Sigmoid colon (tissue), 7 donors: ENCODE results near the gene RAET1G. TPM values are rescaled to one million over a fixed set of nuclear protein-coding genes. Genes with fewer than 3 reads are reported as not detected.

Source experiments
- DNase-seq: peaks from one replicate; pipeline ENCODE4 v3.0.0-alpha.2; 2019
- H3K27ac ChIP-seq, 4 donors: fragments of 200-600 bp; sonication (generic); one replicate each; pipeline ENCODE4 v1.5.1; 2016 to 2019; ENCODE audit warnings: mild to moderate bottlenecking in 1 of 4
- H3K27me3 ChIP-seq, 3 donors: fragments of 200-600 bp; sonication (generic); one replicate each; pipeline ENCODE4 v1.5.1; 2019; ENCODE audit warnings: mild to moderate bottlenecking in 1 of 3
- H3K36me3 ChIP-seq, 4 donors: fragments of 200-600 bp; sonication (generic); one replicate each; pipeline ENCODE4 v1.5.1; 2016 to 2019
- H3K4me1 ChIP-seq, 4 donors: fragments of 200-600 bp; sonication (generic); one replicate each; pipeline ENCODE4 v1.5.1; 2017 to 2019
- H3K4me3 ChIP-seq, 4 donors: fragments of 200-600 bp; sonication (generic); one replicate each; pipeline ENCODE4 v1.5.1; 2017 to 2019; ENCODE audit warnings: mild to moderate bottlenecking in 2 of 4, moderate library complexity in 1 of 4
- H3K9me3 ChIP-seq, 4 donors: fragments of 200-600 bp in 3 of 4; sonication (generic) in 3 of 4; one replicate each; pipeline versions ENCODE4 v1.5.1 to v1.6.1; 2013 to 2019
- EP300 ChIP-seq, 4 donors: sonication (generic); formaldehyde crosslinking; IDR thresholded peaks; one replicate each; pipeline ENCODE4 v1.6.1; 2017; ENCODE audit warnings: antibody characterized with exemption in 4 of 4
- POLR2A ChIP-seq, 2 donors: fragments of 450-650 bp; IDR thresholded peaks; one replicate each; pipeline ENCODE4 v1.6.1; 2016; ENCODE audit warnings: antibody characterized with exemption in 2 of 2, mild to moderate bottlenecking in 2 of 2, moderate library complexity in 2 of 2
- POLR2AphosphoS5 ChIP-seq, 4 donors: sonication (generic); formaldehyde crosslinking; IDR thresholded peaks; one replicate each; pipeline ENCODE4 v1.6.1; 2017; ENCODE audit warnings: antibody characterized with exemption in 4 of 4
- WGBS, 2 donors: extraction: QIAGEN DNeasy Blood & Tissue Kit; methylation state at CpG; one replicate each; pipeline ENCODE4 v1.1.7; 2013; 5-methylcytosine and 5-hydroxymethylcytosine counted together
- intact Hi-C: fragments of 100-400 bp; cut with DNase I; formaldehyde crosslinking; loops from one replicate; pipeline ENCODE4 v1.15.1; 2023
- polyA plus RNA-seq, 3 donors: library from polyadenylated mRNA; stranded (reverse); fragments of 200-250 nt; gene quantifications; one replicate each; pipeline ENCODE4 v1.2.3, GENCODE V29; 2013
- total RNA-seq, 4 donors: library from RNA; depleted of rRNA; stranded (reverse); fragments of >200 nt; gene quantifications; one replicate each; pipeline ENCODE4 v1.1.0, GENCODE V29; 2016
- TF ChIP-seq, protein P1 (sequence below), 4 experiments: fragments of 450-650 bp in 3 of 4; fragments of 200-600 bp in 1 of 4; IDR thresholded peaks; one replicate each; pipeline ENCODE4 v1.5.1; 2016 to 2019; ENCODE audit warnings: antibody characterized with exemption in 4 of 4, mild to moderate bottlenecking in 3 of 4, moderate library complexity in 2 of 4
- donor health status: healthy with polysubstance abuse.
- donor health status: Bipolar disorder and iron deficiency.
- donor health status: healthy.

The RAET1G gene
- total and polyA plus RNA-seq, 7 donors = 0.23 TPM; not detected in 6

DNA sequence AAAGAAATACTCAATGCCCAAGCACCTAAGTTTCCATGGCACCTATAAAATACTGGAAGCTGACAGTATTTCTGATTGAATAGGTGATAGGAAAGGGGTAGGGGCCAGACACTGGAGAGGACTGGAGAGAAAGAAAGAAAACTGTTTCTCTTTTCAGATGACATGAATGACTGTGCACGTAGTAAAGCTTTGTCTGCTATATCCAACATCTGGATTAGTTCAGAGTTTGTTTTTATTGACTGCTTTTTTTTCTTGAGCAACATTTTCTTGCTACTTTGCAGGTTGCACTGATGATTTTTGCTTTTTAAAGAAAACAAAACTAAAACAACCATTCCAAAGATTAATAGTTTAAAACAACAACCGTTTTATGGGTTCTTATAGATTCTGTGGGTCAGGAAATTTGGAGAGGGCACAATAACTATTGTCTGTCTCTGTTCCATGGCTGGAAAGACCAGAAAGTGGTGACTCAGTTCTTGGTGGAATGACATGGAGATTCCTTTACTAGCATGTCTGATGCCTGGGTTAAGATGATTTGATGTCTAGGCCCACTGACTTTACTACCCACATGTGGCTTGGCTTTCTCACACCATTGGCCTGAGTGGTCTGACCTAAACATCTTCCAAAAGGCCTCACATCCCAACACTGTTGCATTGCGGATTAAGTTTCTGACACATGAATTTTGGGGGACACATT is 46.5 kb downstream of the RAET1G start:
- Histone ChIP-seq H3K9me3 (peaks cover 0 to 4% (median 0%) of the 10 kb centered on the region in 4 donors), H3K36me3 (no peaks in the 10 kb centered on the region), H3K4me3 (no peak overlapping the region), H3K4me1 (no peaks in the 10 kb centered on the region), H3K27me3 (no peaks in the 10 kb centered on the region), H3K27ac (no peak overlapping the region)
- WGBS, 2 donors = 82 to 86% methylated on average over 3 of the region's 3 CpGs
- no peak for TF ChIP-seq POLR2A (IDR thresholded peaks at IDR 0.05)
- TF ChIP-seq, protein P1, sequence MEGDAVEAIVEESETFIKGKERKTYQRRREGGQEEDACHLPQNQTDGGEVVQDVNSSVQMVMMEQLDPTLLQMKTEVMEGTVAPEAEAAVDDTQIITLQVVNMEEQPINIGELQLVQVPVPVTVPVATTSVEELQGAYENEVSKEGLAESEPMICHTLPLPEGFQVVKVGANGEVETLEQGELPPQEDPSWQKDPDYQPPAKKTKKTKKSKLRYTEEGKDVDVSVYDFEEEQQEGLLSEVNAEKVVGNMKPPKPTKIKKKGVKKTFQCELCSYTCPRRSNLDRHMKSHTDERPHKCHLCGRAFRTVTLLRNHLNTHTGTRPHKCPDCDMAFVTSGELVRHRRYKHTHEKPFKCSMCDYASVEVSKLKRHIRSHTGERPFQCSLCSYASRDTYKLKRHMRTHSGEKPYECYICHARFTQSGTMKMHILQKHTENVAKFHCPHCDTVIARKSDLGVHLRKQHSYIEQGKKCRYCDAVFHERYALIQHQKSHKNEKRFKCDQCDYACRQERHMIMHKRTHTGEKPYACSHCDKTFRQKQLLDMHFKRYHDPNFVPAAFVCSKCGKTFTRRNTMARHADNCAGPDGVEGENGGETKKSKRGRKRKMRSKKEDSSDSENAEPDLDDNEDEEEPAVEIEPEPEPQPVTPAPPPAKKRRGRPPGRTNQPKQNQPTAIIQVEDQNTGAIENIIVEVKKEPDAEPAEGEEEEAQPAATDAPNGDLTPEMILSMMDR (IDR thresholded peaks at IDR 0.05) = no peak
- no peak for TF ChIP-seq POLR2AphosphoS5 (IDR thresholded peaks at IDR 0.05)
- no peak for TF ChIP-seq EP300 (IDR thresholded peaks at IDR 0.05)
- intact Hi-C loops = no loop called here
- no peak for DNase-seq

DNA sequence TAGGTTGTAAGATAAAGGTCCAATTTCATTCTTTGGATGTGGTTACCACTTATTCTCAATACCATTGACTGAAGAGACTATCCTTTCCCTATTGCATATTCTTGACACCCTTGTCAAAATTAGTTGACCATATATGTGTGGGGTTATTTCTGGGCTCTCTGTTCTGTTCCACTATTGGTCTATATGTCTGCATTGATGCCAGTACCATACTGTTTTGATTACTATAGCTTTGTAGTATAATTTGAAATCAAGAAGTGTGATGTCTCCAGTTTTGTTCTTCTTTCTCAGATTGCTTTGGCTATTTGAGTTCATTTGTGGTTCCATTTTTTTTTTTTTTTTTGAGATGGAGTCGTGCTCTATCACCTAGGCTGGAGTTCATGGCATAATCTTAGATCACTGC is 50.7 kb downstream of the RAET1G start:
- Histone ChIP-seq H3K4me1 (no peaks in the 10 kb centered on the region), H3K36me3 (no peaks in the 10 kb centered on the region), H3K27ac (no peak overlapping the region), H3K27me3 (no peaks in the 10 kb centered on the region), H3K4me3 (no peak overlapping the region), H3K9me3 (peaks cover 0 to 4% (median 0%) of the 10 kb centered on the region in 4 donors)
- WGBS, 2 donors = 75 to 85% methylated on average over 1 of the region's 1 CpG
- DNase-seq = no peak
- TF ChIP-seq EP300 (IDR thresholded peaks at IDR 0.05) (no peak), POLR2A (IDR thresholded peaks at IDR 0.05) (no peak), POLR2AphosphoS5 (IDR thresholded peaks at IDR 0.05) (no peak)
- TF ChIP-seq, protein P1 (IDR thresholded peaks at IDR 0.05) = no peak
- intact Hi-C loops = no loop called here

DNA sequence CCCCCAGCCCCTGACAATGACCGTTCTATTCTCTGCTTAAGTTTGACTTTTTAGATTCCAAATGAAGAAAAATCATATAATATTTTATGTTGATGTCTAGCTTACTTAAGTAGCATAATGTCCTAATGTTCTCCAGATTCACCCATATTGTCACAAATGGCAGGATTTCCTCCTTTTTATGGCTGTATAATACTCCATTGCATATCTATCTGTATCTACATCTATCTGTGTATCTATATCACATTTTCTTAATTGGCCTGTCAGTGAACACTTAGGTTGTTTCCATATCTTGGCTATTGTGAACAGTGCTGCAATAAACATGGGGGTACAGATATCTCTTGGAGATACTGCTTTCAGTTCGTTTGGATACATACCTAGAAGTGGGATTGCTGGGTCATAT is 51.7 kb downstream of the RAET1G start:
- Histone ChIP-seq H3K4me3 (no peak overlapping the region), H3K27me3 (no peaks in the 10 kb centered on the region), H3K9me3 (peaks cover 0 to 4% (median 0%) of the 10 kb centered on the region in 4 donors), H3K36me3 (no peaks in the 10 kb centered on the region), H3K27ac (no peak overlapping the region), H3K4me1 (no peaks in the 10 kb centered on the region)
- TF ChIP-seq, protein P1 (IDR thresholded peaks at IDR 0.05) = no peak
- TF ChIP-seq POLR2AphosphoS5 (IDR thresholded peaks at IDR 0.05) = no peak
- TF ChIP-seq EP300 (IDR thresholded peaks at IDR 0.05) = no peak
- TF ChIP-seq POLR2A (IDR thresholded peaks at IDR 0.05) = no peak
- WGBS, 2 donors = 81 to 87% methylated on average over 2 of the region's 2 CpGs
- intact Hi-C loops = no loop called here
- no peak for DNase-seq

DNA sequence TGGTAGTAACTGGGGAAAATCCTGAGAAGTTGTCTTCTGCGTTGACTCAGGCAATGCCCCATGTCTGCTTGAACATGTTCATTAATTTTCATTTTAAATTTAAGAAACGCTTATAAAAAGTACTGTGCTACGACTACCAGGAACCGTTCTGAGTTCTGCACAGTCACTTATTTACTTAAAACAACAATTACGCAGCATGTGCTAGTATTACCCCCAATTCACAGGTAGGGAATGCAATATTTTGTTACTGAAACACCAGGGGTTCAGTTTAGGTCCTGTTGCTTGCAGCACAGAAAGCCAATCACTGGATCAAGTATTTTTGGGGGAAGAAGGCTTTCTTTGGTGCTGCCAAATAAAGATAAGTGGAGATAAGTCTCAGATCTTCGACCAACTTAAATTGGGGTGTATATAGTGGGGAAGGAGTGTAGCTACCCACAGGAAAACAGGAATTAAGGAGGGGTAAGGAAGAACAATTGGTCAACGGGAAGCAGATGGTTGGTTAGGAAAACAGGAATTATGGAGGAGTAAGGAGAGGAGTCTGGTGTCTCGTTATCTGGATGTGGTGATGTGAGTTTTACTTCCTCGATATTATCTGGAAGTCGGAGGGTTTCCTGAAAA is 53.5 kb downstream of the RAET1G start:
- Histone ChIP-seq H3K27ac (no peak overlapping the region), H3K36me3 (no peaks in the 10 kb centered on the region), H3K27me3 (no peaks in the 10 kb centered on the region), H3K4me3 (no peak overlapping the region), H3K4me1 (peaks cover 0 to 8% (median 6%) of the 10 kb centered on the region in 4 donors), H3K9me3 (peaks cover 0 to 4% (median 0%) of the 10 kb centered on the region in 4 donors)
- 73 to 86% methylated on average over 10 of the region's 10 CpGs for WGBS, 2 donors
- intact Hi-C loops = no loop called here
- TF ChIP-seq, protein P1 (IDR thresholded peaks at IDR 0.05) = no peak
- TF ChIP-seq POLR2A (IDR thresholded peaks at IDR 0.05) (no peak), POLR2AphosphoS5 (IDR thresholded peaks at IDR 0.05) (no peak), EP300 (IDR thresholded peaks at IDR 0.05) (no peak)
- DNase-seq = no peak
